ENCODE measurements around the gene CAMSAP1. TPM values are rescaled to one million over a fixed set of nuclear protein-coding genes. Genes with fewer than 3 reads are reported as not detected.
A peak's percentile ranks its signal among the peaks of the same experiment; 100 is the strongest.

Gene CAMSAP1
- total RNA-seq, 1 experiment from 2014 or later: 52.7 TPM

GRCh38 chr9:135828656-135829055 lies 78.7 kb downstream of the CAMSAP1 start:
- Histone ChIP-seq H4K5ac (ENCODE audit: insufficient read length, low read depth, low read length) (no peak overlapping the region), H2AK5ac (ENCODE audit: insufficient read length, low read length) (no peak overlapping the region)

More at GRCh38 chr9:135828656-135829055, 78.7 kb downstream of the CAMSAP1 start:
- Histone ChIP-seq H2BK5ac (ENCODE audit: insufficient read length, low read length) (no peak overlapping the region), H4K8ac (replicated peaks; ENCODE audit: insufficient read length, low read depth, low read length) (no peak overlapping the region), H3K9ac (ENCODE audit: extremely low read depth, insufficient read length, low read length) (no peak overlapping the region), H3K79me1 (ENCODE audit: insufficient read depth, low read depth, low read length, poor library complexity, severe bottlenecking) (no peaks in the 10 kb centered on the region), H3K4me1 (ENCODE audit: insufficient read depth, low read length) (no peaks in the 10 kb centered on the region), H2BK12ac (ENCODE audit: insufficient read length, low read depth, low read length) (no peak overlapping the region), H2AFZ (ENCODE audit: low read length) (no peak overlapping the region), H2BK20ac (ENCODE audit: low read depth, low read length, poor library complexity, severe bottlenecking) (no peak overlapping the region), H3K23ac (ENCODE audit: insufficient read length, low read depth, low read length) (no peak overlapping the region), H3K23me2 (ENCODE audit: insufficient read length, low read depth, low read length, poor library complexity, severe bottlenecking) (no peaks in the 10 kb centered on the region), H3K9me3 (ENCODE audit: control insufficient read depth, low read depth, low read length) (no peaks in the 10 kb centered on the region), H2BK15ac (ENCODE audit: low read depth, low read length) (no peak overlapping the region), H4K91ac (ENCODE audit: insufficient read length, low read depth, low read length) (no peak overlapping the region), H3K14ac (ENCODE audit: insufficient read depth, low read length) (no peak overlapping the region), H3K27ac (ENCODE audit: insufficient read length, low read depth, low read length) (no peak overlapping the region), H2BK120ac (ENCODE audit: low read depth, low read length, poor library complexity, severe bottlenecking) (no peak overlapping the region), H3K4ac (ENCODE audit: low read depth, low read length) (no peak overlapping the region), H3K4me2 (ENCODE audit: insufficient read depth, insufficient read length, low read length) (no peak overlapping the region), H3K18ac (ENCODE audit: insufficient read length, low read depth, low read length) (no peak overlapping the region), H3T11ph (ENCODE audit: low read length) (no peak overlapping the region), H3K27me3 (ENCODE audit: insufficient read depth, low read length) (no peaks in the 10 kb centered on the region), H4K20me1 (ENCODE audit: control insufficient read depth, insufficient read depth, insufficient read length) (peaks cover 2% of the 10 kb centered on the region), H3K79me2 (ENCODE audit: insufficient read depth, low read length) (peaks cover 2% of the 10 kb centered on the region; the same call in 1 of the 2 replicates), H3K56ac (ENCODE audit: insufficient read length, low read depth, low read length) (no peak overlapping the region)
- peak overlapping the region in 1 of 3 experiments; percentile 87; a peak in 1 of 7 replicates for H3K27ac Mint-ChIP-seq
- H3K36me3 Mint-ChIP-seq (ENCODE audit: insufficient read depth in 1 of 3, low read depth in 3 of 3): peaks cover 16 to 41% (median 25%) of the 10 kb centered on the region in 3 experiments; a peak in 6 of 7 replicates
- H3K27me3 Mint-ChIP-seq (ENCODE audit: low read depth): no peaks in the 10 kb centered on the region
- H3K9me3 Mint-ChIP-seq: no peaks in the 10 kb centered on the region
- TF ChIP-seq CTCF (conservative IDR thresholded peaks at IDR 0.05): no peak
- WGBS (ENCODE audit: extremely low coverage, insufficient read length, low lambda C conversion rate): no CpG with 5 or more reads among the region's 5 CpGs
- H3K4me3 Mint-ChIP-seq: no peak overlapping the region
- H3K4me1 Mint-ChIP-seq: peaks cover 6% of the 10 kb centered on the region in 2 experiments
- no peak for DNase-seq

Measured in H9 (cell line).